Endothelial cell of umbilical vein (primary cell): ENCODE data around the gene LRCH1. TPM values are rescaled to one million over a fixed set of nuclear protein-coding genes. Genes with fewer than 3 reads are reported as not detected.

Experiments used
- BruUV-seq: library from RNA; stranded (reverse); fragments of 400-500 nt; replicated peaks from 2 replicates; lab custom pipeline; 2021; lab: Mats Ljungman, UMichigan
- CTCF ChIA-PET: fragments of 300-600, 350-600 bp; sonication (Branson Sonifier 250); formaldehyde crosslinking; loops from one replicate; lab custom pipeline; 2021; ENCODE audit warnings: antibody characterized with exemption, inconsistent platforms; lab: Charles Lee
- POLR2A ChIA-PET: fragments of 300-600, 350-600 bp; sonication (Branson Sonifier 250); formaldehyde crosslinking; loops from one replicate; lab custom pipeline; 2021; ENCODE audit warnings: antibody characterized with exemption, inconsistent platforms; lab: Charles Lee
- DNase-seq: peaks from one replicate; pipeline ENCODE4 v3.0.0-alpha.2; 2011; ENCODE audit warnings: low read depth, low spot score
- FAIRE-seq: peaks from 2 replicates; lab custom pipeline; 2011; peaks lifted over from hg19 to GRCh38; lab: Jason Lieb, UNC
- H2AFZ ChIP-seq: 2 replicates; pipeline ENCODE4 v1.6.0; 2012; ENCODE audit warnings: low read depth, low read length, control low read depth, inconsistent platforms
- H3K27ac ChIP-seq: 2 replicates; pipeline ENCODE4 v1.5.1; 2011; ENCODE audit warnings: low read depth, mild to moderate bottlenecking, control low read depth, low read length, moderate library complexity; ENCODE audit not compliant: insufficient read depth
- H3K27me3 ChIP-seq, 2 experiments: 2 replicates each; pipeline versions ENCODE4 v1.6.0 to v1.6.1; 2011; ENCODE audit warnings: low read length in 2 of 2, mixed read lengths in 1 of 2; ENCODE audit not compliant: control insufficient read depth in 2 of 2, insufficient read depth in 2 of 2
- H3K36me3 ChIP-seq, 2 experiments: 2 replicates in 1 of 2; 3 replicates in 1 of 2; pipeline ENCODE4 v1.5.1; 2011; ENCODE audit warnings: low read length in 2 of 2, mild to moderate bottlenecking in 1 of 2, moderate library complexity in 1 of 2; ENCODE audit not compliant: control insufficient read depth in 2 of 2, insufficient read depth in 2 of 2; ENCODE audit errors: extremely low read depth in 1 of 2
- H3K4me1 ChIP-seq: 3 replicates; pipeline ENCODE4 v1.5.1; 2011; ENCODE audit warnings: mild to moderate bottlenecking, low read length; ENCODE audit not compliant: control insufficient read depth, insufficient read depth; ENCODE audit errors: extremely low read depth
- H3K4me2 ChIP-seq: 2 replicates; pipeline ENCODE4 v1.6.1; 2011; ENCODE audit warnings: low read length, control low read depth, mixed read lengths; ENCODE audit not compliant: insufficient read depth
- H3K4me3 ChIP-seq, 3 experiments: fragments of 200-600 bp in 1 of 3; sonication (generic), shearing (Covaris generic) in 1 of 3; replicated peaks in 1 of 3; 2 replicates each; pipeline ENCODE4 v1.5.1; 2011 to 2016; ENCODE audit warnings: control low read depth in 3 of 3, low read length in 3 of 3, mild to moderate bottlenecking in 2 of 3, inconsistent platforms in 1 of 3, low read depth in 1 of 3, moderate library complexity in 1 of 3; ENCODE audit not compliant: insufficient read depth in 1 of 3
- H3K79me2 ChIP-seq: 2 replicates; pipeline ENCODE4 v1.6.0; 2012; ENCODE audit warnings: low read length, inconsistent platforms; ENCODE audit not compliant: control insufficient read depth, insufficient read depth
- H3K9ac ChIP-seq: replicated peaks from 2 replicates; pipeline ENCODE3; 2011; ENCODE audit warnings: low read length, control low read depth; ENCODE audit not compliant: insufficient read depth; ENCODE audit errors: extremely low read depth
- H3K9me1 ChIP-seq: replicated peaks from 3 replicates; pipeline ENCODE4 v1.6.0; 2011; ENCODE audit warnings: mild to moderate bottlenecking, low read length; ENCODE audit not compliant: control insufficient read depth, insufficient read depth; ENCODE audit errors: extremely low read depth
- H3K9me3 ChIP-seq: replicated peaks from 2 replicates; pipeline ENCODE4 v1.5.1; 2012; ENCODE audit warnings: low read length, inconsistent platforms; ENCODE audit not compliant: control insufficient read depth, insufficient read depth
- H4K20me1 ChIP-seq: replicated peaks from 2 replicates; pipeline ENCODE3; 2011; ENCODE audit warnings: mild to moderate bottlenecking, low read length; ENCODE audit not compliant: control insufficient read depth, insufficient read depth; ENCODE audit errors: extremely low read depth
- CTCF ChIP-seq, 2 donors: IDR thresholded peaks; 1 replicate in 1 of 2; 2 replicates in 1 of 2; pipeline ENCODE4 v1.5.1; 2011; ENCODE audit warnings: low read length in 2 of 2, mild to moderate bottlenecking in 2 of 2, moderate library complexity in 2 of 2, control low read depth in 1 of 2, inconsistent platforms in 1 of 2, low read depth in 1 of 2; ENCODE audit not compliant: insufficient read depth in 1 of 2; ENCODE audit errors: extremely low read depth in 1 of 2
- EZH2 ChIP-seq: IDR thresholded peaks from 2 replicates; pipeline ENCODE4 v1.6.1; 2012; ENCODE audit warnings: borderline replicate concordance, low read depth, mild to moderate bottlenecking, moderate library complexity, low read length, inconsistent platforms; ENCODE audit not compliant: severe bottlenecking
- FOS ChIP-seq: IDR thresholded peaks from 2 replicates; pipeline ENCODE4 v1.6.1; 2011; ENCODE audit warnings: mild to moderate bottlenecking, low read length, moderate library complexity, borderline replicate concordance; ENCODE audit not compliant: insufficient read depth
- GATA2 ChIP-seq: IDR thresholded peaks from 2 replicates; pipeline ENCODE4 v1.7.0; 2011; ENCODE audit warnings: low read depth, mild to moderate bottlenecking, moderate library complexity, mixed read lengths, low read length; ENCODE audit not compliant: insufficient read length, insufficient read depth
- JUN ChIP-seq: IDR thresholded peaks from 2 replicates; pipeline ENCODE4 v1.6.1; 2011; ENCODE audit warnings: borderline replicate concordance, low read depth; ENCODE audit not compliant: insufficient read length, insufficient read depth
- MYC ChIP-seq: IDR thresholded peaks from one replicate; pipeline ENCODE4 v1.6.1; 2011; ENCODE audit warnings: mild to moderate bottlenecking, low read depth, low read length
- POLR2A ChIP-seq: IDR thresholded peaks from 2 replicates; pipeline ENCODE4 v1.6.1; 2012; ENCODE audit warnings: low read depth, mild to moderate bottlenecking, control low read depth, low read length
- POLR2AphosphoS5 ChIP-seq: IDR thresholded peaks from 2 replicates; pipeline ENCODE4 v1.6.1; 2012; ENCODE audit warnings: low read depth, mild to moderate bottlenecking, control low read depth, low read length, moderate library complexity; ENCODE audit not compliant: insufficient read depth
- dilution Hi-C: fragments of 300-500 bp; cut with MboI; formaldehyde crosslinking; loops from one replicate; pipeline ENCODE4 v1.15.0; 2019; ENCODE audit warnings: low sequenced_read_pairs; ENCODE audit not compliant: extremely low pct_ligation_motif_present
- intact Hi-C: fragments of 100-400 bp; cut with micrococcal nuclease; formaldehyde crosslinking; loops from one replicate; pipeline ENCODE4 v1.10.0; 2022
- polyA plus RNA-seq, 4 experiments: library from polyadenylated mRNA; depleted of rRNA in 3 of 4; stranded (reverse) in 3 of 4; unstranded in 1 of 4; fragments of >200 nt; gene quantifications; 2 replicates each; pipeline versions ENCODE4 v1.2.1 to v1.2.3, GENCODE V29; 2011 to 2012; ENCODE audit warnings: missing spikeins in 1 of 4
- total RNA-seq: library from RNA; stranded (reverse); gene quantifications from 2 replicates; pipeline ENCODE4 v1.2.3, GENCODE V29; 2021
- TF ChIP-seq, protein P1 (sequence below): IDR thresholded peaks from 2 replicates; pipeline ENCODE4 v1.6.1; 2011; ENCODE audit not compliant: insufficient read depth, insufficient read length

LRCH1 gene
- total and polyA plus RNA-seq, 2 donors (not counting 3 experiments of a cell fraction or from before 2014, with no cell fraction given): 5.4 to 16.5 TPM

DNA sequence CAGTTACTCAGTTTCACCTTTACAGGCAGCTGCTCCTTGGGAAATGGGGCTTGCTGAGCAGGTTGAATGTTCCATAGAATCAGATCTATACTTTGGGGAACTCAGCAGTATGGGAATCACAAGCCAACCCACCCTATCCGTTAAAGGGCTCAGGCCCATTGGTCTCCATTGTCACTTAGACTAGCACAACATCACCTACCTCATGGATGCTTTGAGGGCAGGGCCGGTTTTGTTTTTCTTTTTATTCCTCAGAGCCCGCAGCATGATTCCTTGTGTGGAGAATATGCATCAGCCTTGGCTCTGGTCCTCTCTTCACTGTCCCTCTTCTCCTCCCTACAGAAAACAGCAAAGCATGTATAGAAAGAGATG, 48.0 kb downstream of the LRCH1 start:
- Histone ChIP-seq H3K36me3 (no peaks in the 10 kb centered on the region), H3K27me3 (no peaks in the 10 kb centered on the region), H3K4me2 (no peak overlapping the region), H3K27ac (no peak overlapping the region), H3K79me2 (peaks cover 18% of the 10 kb centered on the region), H3K9ac (no peak overlapping the region), H3K9me3 (no peaks in the 10 kb centered on the region), H4K20me1 (no peaks in the 10 kb centered on the region), H3K9me1 (no peaks in the 10 kb centered on the region), H2AFZ (no peak overlapping the region), H3K4me1 (peaks cover 23% of the 10 kb centered on the region), H3K4me3 (no peak overlapping the region)
- FAIRE-seq (no peak), DNase-seq (no peak)
- dilution Hi-C loops: no loop called here
- no peak for TF ChIP-seq POLR2AphosphoS5
- TF ChIP-seq, protein P1, sequence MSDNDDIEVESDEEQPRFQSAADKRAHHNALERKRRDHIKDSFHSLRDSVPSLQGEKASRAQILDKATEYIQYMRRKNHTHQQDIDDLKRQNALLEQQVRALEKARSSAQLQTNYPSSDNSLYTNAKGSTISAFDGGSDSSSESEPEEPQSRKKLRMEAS: no peak
- no peak for TF ChIP-seq EZH2
- no peak for TF ChIP-seq JUN
- TF ChIP-seq GATA2: no peak
- no peak for TF ChIP-seq CTCF (IDR thresholded peaks at IDR 0.05; ENCODE audit: extremely low read depth in 1 of 2, insufficient read depth in 1 of 2, low read depth in 1 of 2, low read length in 2 of 2)
- no peak for TF ChIP-seq FOS
- TF ChIP-seq MYC: no peak
- TF ChIP-seq POLR2A: no peak
- ChIA-PET POLR2A (no interaction called here), CTCF (interaction anchor here (0.6 kb wide), 1 partner anchor 93 kb away, joined by 3 read pairs; no protein-coding TSS in a partner anchor)
- intact Hi-C loops: loop anchor here (1.0 to 5.0 kb wide), 3 partner anchors 47 to 109 kb away; no protein-coding TSS in a partner anchor
- BruUV-seq: no TSS peak
